H1 (cell line): ENCODE measurements around the gene DHRS7C. TPM values are rescaled to one million over a fixed set of nuclear protein-coding genes. Genes with fewer than 3 reads are reported as not detected.

Experiments used
- CTCF ChIA-PET: fragments of 300-600 bp; sonication (Branson Sonifier 250); formaldehyde crosslinking; loops from one replicate; lab custom pipeline; 2021; ENCODE audit not compliant: partially characterized antibody; lab: Charles Lee
- POLR2A ChIA-PET: fragments of 300-600 bp; sonication (Branson Sonifier 250); formaldehyde crosslinking; loops from one replicate; lab custom pipeline; 2021; ENCODE audit warnings: inconsistent platforms; ENCODE audit not compliant: partially characterized antibody; lab: Charles Lee
- DNase-seq, 2 experiments: peaks; one replicate each; pipeline versions ENCODE4 v3.0.0 to v3.0.0-alpha.2; 2010 to 2022; ENCODE audit warnings: low spot score in 2 of 2, low read depth in 1 of 2, mixed read lengths in 1 of 2
- FAIRE-seq: peaks from 2 replicates; lab custom pipeline; 2011; peaks lifted over from hg19 to GRCh38; lab: Jason Lieb, UNC
- H2AFZ ChIP-seq: 2 replicates; pipeline ENCODE4 v1.8.1; 2012; ENCODE audit warnings: low read length, inconsistent platforms
- H2AK5ac ChIP-seq: 2 replicates; pipeline ENCODE4 v1.6.1; 2013; ENCODE audit warnings: low read depth, low read length
- H2BK120ac ChIP-seq: replicated peaks from 2 replicates; pipeline ENCODE3; 2013; ENCODE audit warnings: low read depth, low read length, inconsistent platforms
- H2BK12ac ChIP-seq: 2 replicates; pipeline ENCODE4 v1.6.1; 2013; ENCODE audit warnings: low read depth, low read length
- H2BK15ac ChIP-seq: 2 replicates; pipeline ENCODE4 v1.6.1; 2013; ENCODE audit warnings: low read length
- H2BK20ac ChIP-seq: 2 replicates; pipeline ENCODE4 v1.6.1; 2013; ENCODE audit warnings: low read length
- H2BK5ac ChIP-seq: 2 replicates; pipeline ENCODE4 v1.6.1; 2013; ENCODE audit warnings: low read depth, low read length
- H3K14ac ChIP-seq: 2 replicates; pipeline ENCODE4 v1.6.1; 2013; ENCODE audit warnings: inconsistent platforms; ENCODE audit not compliant: insufficient read length
- H3K18ac ChIP-seq: 2 replicates; pipeline ENCODE4 v1.6.1; 2013; ENCODE audit warnings: low read length; ENCODE audit errors: extremely low read depth
- H3K23ac ChIP-seq: 2 replicates; pipeline ENCODE4 v1.6.1; 2013; ENCODE audit warnings: inconsistent platforms; ENCODE audit not compliant: insufficient read length
- H3K23me2 ChIP-seq: 2 replicates; pipeline ENCODE4 v1.6.1; 2013; ENCODE audit warnings: low read depth, low read length
- H3K27ac ChIP-seq: 2 replicates; pipeline ENCODE4 v1.6.1; 2011; ENCODE audit warnings: low read depth, low read length, inconsistent platforms
- H3K27me3 ChIP-seq, 4 experiments: replicated peaks in 1 of 4; 1 replicate in 1 of 4; 2 replicates in 3 of 4; pipeline versions ENCODE4 v1.6.1 to v1.8.1; 2011 to 2013; ENCODE audit warnings: low read length in 3 of 4, mild to moderate bottlenecking in 3 of 4, inconsistent platforms in 2 of 4, mixed read lengths in 2 of 4, moderate library complexity in 1 of 4; ENCODE audit not compliant: control insufficient read depth in 3 of 4, insufficient read depth in 3 of 4; ENCODE audit errors: extremely low read depth in 1 of 4
- H3K36me3 ChIP-seq, 4 experiments: 2 replicates each; pipeline versions ENCODE4 v1.6.1 to v1.8.1; 2011 to 2013; ENCODE audit warnings: mild to moderate bottlenecking in 4 of 4, low read length in 3 of 4, moderate library complexity in 2 of 4, control low read depth in 1 of 4, inconsistent platforms in 1 of 4; ENCODE audit not compliant: insufficient read depth in 4 of 4, control insufficient read depth in 2 of 4
- H3K4ac ChIP-seq: replicated peaks from 2 replicates; pipeline ENCODE3; 2013; ENCODE audit warnings: low read length, low read depth, mixed read lengths, inconsistent platforms; ENCODE audit not compliant: insufficient read length
- H3K4me1 ChIP-seq, 4 experiments: replicated peaks in 1 of 4; 1 replicate in 1 of 4; 2 replicates in 3 of 4; pipeline versions ENCODE4 v1.6.1 to v1.8.1; 2011 to 2013; ENCODE audit warnings: low read length in 3 of 4, inconsistent platforms in 2 of 4, mixed read lengths in 1 of 4; ENCODE audit not compliant: insufficient read depth in 4 of 4, control insufficient read depth in 3 of 4
- H3K4me2 ChIP-seq, 2 experiments: 2 replicates each; pipeline versions ENCODE4 v1.6.1 to v1.8.1; 2011 to 2013; ENCODE audit warnings: low read depth in 2 of 2, low read length in 2 of 2, control low read depth in 1 of 2, inconsistent platforms in 1 of 2, mild to moderate bottlenecking in 1 of 2; ENCODE audit not compliant: insufficient read depth in 1 of 2
- H3K4me3 ChIP-seq, 4 experiments: fragments of 200-600, 300-600 bp in 1 of 4; sonication (generic), shearing (Covaris generic), sonication (Bioruptor Twin) in 1 of 4; 2 replicates each; pipeline versions ENCODE4 v1.5.1 to v1.8.1; 2011 to 2016; ENCODE audit warnings: low read length in 4 of 4, low read depth in 3 of 4, control low read depth in 2 of 4, inconsistent platforms in 2 of 4, mild to moderate bottlenecking in 2 of 4, mixed read lengths in 1 of 4, moderate library complexity in 1 of 4; ENCODE audit not compliant: insufficient read depth in 2 of 4; ENCODE audit errors: extremely low read depth in 1 of 4
- H3K56ac ChIP-seq: replicated peaks from 2 replicates; pipeline ENCODE3; 2013; ENCODE audit warnings: low read depth, mild to moderate bottlenecking, mixed read lengths, low read length, inconsistent platforms; ENCODE audit not compliant: insufficient read length
- H3K79me1 ChIP-seq: 2 replicates; pipeline ENCODE4 v1.6.1; 2013; ENCODE audit warnings: low read depth, low read length, control low read depth
- H3K79me2 ChIP-seq, 2 experiments: 2 replicates each; pipeline versions ENCODE4 v1.6.1 to v1.8.1; 2012 to 2013; ENCODE audit warnings: low read length in 2 of 2, mild to moderate bottlenecking in 2 of 2, inconsistent platforms in 1 of 2; ENCODE audit not compliant: insufficient read depth in 2 of 2, control insufficient read depth in 1 of 2
- H3K9ac ChIP-seq, 4 experiments: replicated peaks in 1 of 4; 1 replicate in 1 of 4; 2 replicates in 3 of 4; pipeline versions ENCODE4 v1.6.1 to v1.8.1; 2011 to 2013; ENCODE audit warnings: low read depth in 3 of 4, low read length in 3 of 4, control low read depth in 2 of 4, mild to moderate bottlenecking in 2 of 4, moderate library complexity in 2 of 4, inconsistent platforms in 1 of 4; ENCODE audit errors: extremely low read depth in 1 of 4
- H3K9me3 ChIP-seq, 2 experiments: 2 replicates each; pipeline versions ENCODE4 v1.6.1 to v1.8.1; 2012 to 2013; ENCODE audit warnings: mild to moderate bottlenecking in 2 of 2, moderate library complexity in 2 of 2, control low read depth in 1 of 2, inconsistent platforms in 1 of 2, low read depth in 1 of 2, low read length in 1 of 2, mixed read lengths in 1 of 2; ENCODE audit not compliant: insufficient read depth in 2 of 2
- H4K20me1 ChIP-seq, 2 experiments: replicated peaks in 1 of 2; 2 replicates each; pipeline versions ENCODE3 to v1.8.1; 2011 to 2013; ENCODE audit warnings: inconsistent platforms in 2 of 2, low read length in 2 of 2, mild to moderate bottlenecking in 1 of 2; ENCODE audit not compliant: insufficient read depth in 2 of 2, control insufficient read depth in 1 of 2
- H4K5ac ChIP-seq: 2 replicates; pipeline ENCODE4 v1.6.1; 2013; ENCODE audit warnings: low read length, low read depth, mixed read lengths, inconsistent platforms; ENCODE audit not compliant: insufficient read length
- H4K8ac ChIP-seq: 2 replicates; pipeline ENCODE4 v1.8.0; 2013; ENCODE audit warnings: mild to moderate bottlenecking, moderate library complexity, low read length, inconsistent platforms; ENCODE audit not compliant: insufficient read depth; ENCODE audit errors: extremely low read depth
- H4K91ac ChIP-seq: replicated peaks from 2 replicates; pipeline ENCODE3; 2013; ENCODE audit warnings: low read length, mixed read lengths, inconsistent platforms; ENCODE audit not compliant: insufficient read length
- WGBS, 2 experiments: shearing (Covaris generic) in 1 of 2; methylation state at CpG; one replicate each; pipeline versions ENCODE4 v1.1.6 to v1.1.7; 2013 to 2015; ENCODE audit warnings: low lambda C conversion rate in 2 of 2, mixed read lengths in 2 of 2, inconsistent platforms in 1 of 2, low coverage in 1 of 2, missing lambda C conversion rate in 1 of 2; ENCODE audit not compliant: insufficient replicate concordance in 2 of 2, insufficient coverage in 1 of 2, insufficient read length in 1 of 2; ENCODE audit errors: extremely low coverage in 1 of 2, missing lambda C conversion rate in 1 of 2; 5-methylcytosine and 5-hydroxymethylcytosine counted together
- polyA plus RNA-seq, 7 experiments: library from polyadenylated mRNA; depleted of rRNA in 3 of 7; stranded (reverse) in 5 of 7; unstranded in 2 of 7; fragments of >200 nt in 5 of 7; fragments of 200-250 nt in 2 of 7; gene quantifications; 1 replicate in 5 of 7; 2 replicates in 1 of 7; 4 replicates in 1 of 7; pipeline versions ENCODE4 v1.2.1 to v1.2.3, GENCODE V29; 2011 to 2013; ENCODE audit warnings: missing spikeins in 2 of 7, mixed read lengths in 2 of 7
- total RNA-seq: library from RNA; stranded (reverse); fragmentation: NEBNext Ultra II Directional; extraction: Animal tissue kit (Norgen Biotek cat#: 25700); gene quantifications from 2 replicates; pipeline ENCODE4 v1.2.1, GENCODE V29; 2021

Gene DHRS7C
- total and polyA plus RNA-seq, 2 of the 8 experiments (the other 6 are each of a cell fraction or from before 2014, with no cell fraction given) = not detected

DNA sequence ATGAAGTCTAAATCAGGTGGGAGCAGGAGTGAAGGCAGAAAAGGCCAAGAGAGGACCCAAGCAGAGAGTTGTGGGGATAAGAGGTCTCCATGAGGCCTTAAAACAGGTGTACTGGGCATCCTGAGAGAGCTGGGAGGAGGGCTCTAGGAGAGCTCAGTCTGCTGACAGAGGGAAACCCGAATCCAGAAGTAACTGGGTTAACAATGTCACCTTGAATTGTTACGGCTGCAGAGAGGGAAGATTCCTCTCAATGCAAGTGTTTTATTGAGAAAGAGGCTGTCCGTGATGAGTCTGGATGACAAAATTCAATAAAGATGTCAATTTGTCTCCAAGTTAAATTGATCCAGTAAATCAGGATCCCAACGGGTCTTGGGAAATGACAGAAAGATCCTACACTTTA lies 8.3 kb downstream of the DHRS7C start:
- H2BK12ac ChIP-seq = no peak overlapping the region
- no peak overlapping the region for H3K23ac ChIP-seq
- no peak overlapping the region for H2BK5ac ChIP-seq
- CTCF ChIA-PET = interaction anchor here (0.6 to 1.3 kb wide), 2 partner anchors 12 to 833 kb away, joined by 3 to 4 read pairs; no protein-coding TSS in a partner anchor
- no peaks in the 10 kb centered on the region for H3K27me3 ChIP-seq
- no peak overlapping the region for H3K9ac ChIP-seq
- H4K5ac ChIP-seq = no peak overlapping the region
- H2AK5ac ChIP-seq = no peak overlapping the region
- no peak overlapping the region for H4K91ac ChIP-seq
- no peak overlapping the region for H2BK20ac ChIP-seq
- H3K4ac ChIP-seq = no peak overlapping the region
- H3K14ac ChIP-seq = no peak overlapping the region
- no peaks in the 10 kb centered on the region for H3K23me2 ChIP-seq
- H3K9me3 ChIP-seq = no peaks in the 10 kb centered on the region
- no peaks in the 10 kb centered on the region for H4K20me1 ChIP-seq
- no peaks in the 10 kb centered on the region for H3K36me3 ChIP-seq
- H4K8ac ChIP-seq = no peak overlapping the region
- no peak overlapping the region for H3K56ac ChIP-seq
- POLR2A ChIA-PET = no interaction called here
- H3K79me1 ChIP-seq = no peaks in the 10 kb centered on the region
- no peak overlapping the region for H3K4me2 ChIP-seq
- H3K27ac ChIP-seq = no peak overlapping the region
- no peak overlapping the region for H2AFZ ChIP-seq
- DNase-seq (no peak), FAIRE-seq (no peak)
- 96% methylated on average over 4 of the region's 4 CpGs; no CpG with 5 or more reads in 1 of the 2 experiments for WGBS, 2 experiments
- H2BK120ac ChIP-seq = no peak overlapping the region
- no peak overlapping the region for H3K18ac ChIP-seq
- H2BK15ac ChIP-seq = no peak overlapping the region
- H3K4me1 ChIP-seq = no peaks in the 10 kb centered on the region
- no peak overlapping the region for H3K4me3 ChIP-seq
- H3K79me2 ChIP-seq = no peaks in the 10 kb centered on the region
